ENCODE results near the gene MYLK4. TPM values are rescaled to one million over a fixed set of nuclear protein-coding genes. Genes with fewer than 3 reads are reported as not detected.

The MYLK4 gene
- total RNA-seq, 1 experiment from 2014 or later = 0.34 TPM

GRCh38 chr6:2745246-2745645 is 5.5 kb downstream of the MYLK4 start:
- no peak for DNase-seq (ENCODE audit: low read depth, low spot score)
- in situ Hi-C loops (cut with HindIII; ENCODE audit: low pct_unique_long_range_greater_than_20kb, low sequenced_read_pairs) = no loop called here

- DNase-seq (ENCODE audit: low read depth, low spot score) = no peak
- in situ Hi-C loops (cut with HindIII; ENCODE audit: low pct_unique_long_range_greater_than_20kb, low sequenced_read_pairs) = no loop called here
Measured at GRCh38 chr6:2744778-2745177, 5.9 kb downstream of the MYLK4 start.

GRCh38 chr6:2744209-2744771 is 6.4 kb downstream of the MYLK4 start:
- DNase-seq (ENCODE audit: low read depth, low spot score) = peak; percentile 51
- in situ Hi-C loops (cut with HindIII; ENCODE audit: low pct_unique_long_range_greater_than_20kb, low sequenced_read_pairs) = no loop called here

GRCh38 chr6:2743280-2744208 is 7.2 kb downstream of the MYLK4 start:
- in situ Hi-C loops (cut with HindIII; ENCODE audit: low pct_unique_long_range_greater_than_20kb, low sequenced_read_pairs) = no loop called here
- DNase-seq (ENCODE audit: low read depth, low spot score) = no peak

GRCh38 chr6:2741756-2742155 is 9.0 kb downstream of the MYLK4 start:
- DNase-seq (ENCODE audit: low read depth, low spot score) = no peak
- in situ Hi-C loops (cut with HindIII; ENCODE audit: low pct_unique_long_range_greater_than_20kb, low sequenced_read_pairs) = no loop called here

GRCh38 chr6:2740581-2740980 is 10.1 kb downstream of the MYLK4 start:
- in situ Hi-C loops (cut with HindIII; ENCODE audit: low pct_unique_long_range_greater_than_20kb, low sequenced_read_pairs) = no loop called here
- DNase-seq (ENCODE audit: low read depth, low spot score) = no peak

GRCh38 chr6:2739335-2739734 is 11.4 kb downstream of the MYLK4 start:
- no peak for DNase-seq (ENCODE audit: low read depth, low spot score)
- in situ Hi-C loops (cut with HindIII; ENCODE audit: low pct_unique_long_range_greater_than_20kb, low sequenced_read_pairs) = no loop called here

GRCh38 chr6:2738373-2738979 is 12.2 kb downstream of the MYLK4 start:
- DNase-seq (ENCODE audit: low read depth, low spot score) = peak; percentile 82
- in situ Hi-C loops (cut with HindIII; ENCODE audit: low pct_unique_long_range_greater_than_20kb, low sequenced_read_pairs) = no loop called here

GRCh38 chr6:2737885-2738284 is 12.8 kb downstream of the MYLK4 start:
- in situ Hi-C loops (cut with HindIII; ENCODE audit: low pct_unique_long_range_greater_than_20kb, low sequenced_read_pairs) = no loop called here

GRCh38 chr6:2734488-2735166 is 16.1 kb downstream of the MYLK4 start:
- in situ Hi-C loops (cut with HindIII; ENCODE audit: low pct_unique_long_range_greater_than_20kb, low sequenced_read_pairs) = no loop called here
- no peak for DNase-seq (ENCODE audit: low read depth, low spot score)

More at GRCh38 chr6:2737885-2738284, 12.8 kb downstream of the MYLK4 start:
- no peak for DNase-seq (ENCODE audit: low read depth, low spot score)

GRCh38 chr6:2733736-2734480 is 16.8 kb downstream of the MYLK4 start:
- no peak for DNase-seq (ENCODE audit: low read depth, low spot score)
- in situ Hi-C loops (cut with HindIII; ENCODE audit: low pct_unique_long_range_greater_than_20kb, low sequenced_read_pairs) = no loop called here

- in situ Hi-C loops (cut with HindIII; ENCODE audit: low pct_unique_long_range_greater_than_20kb, low sequenced_read_pairs) = no loop called here
- DNase-seq (ENCODE audit: low read depth, low spot score) = no peak
Measured at GRCh38 chr6:2733324-2733723, 17.4 kb downstream of the MYLK4 start.

- DNase-seq (ENCODE audit: low read depth, low spot score) = no peak
- in situ Hi-C loops (cut with HindIII; ENCODE audit: low pct_unique_long_range_greater_than_20kb, low sequenced_read_pairs) = no loop called here
Measured at GRCh38 chr6:2732503-2733089, 18.1 kb downstream of the MYLK4 start.

- DNase-seq (ENCODE audit: low read depth, low spot score) = no peak
- in situ Hi-C loops (cut with HindIII; ENCODE audit: low pct_unique_long_range_greater_than_20kb, low sequenced_read_pairs) = no loop called here
Measured at GRCh38 chr6:2731281-2731909, 19.3 kb downstream of the MYLK4 start.

- DNase-seq (ENCODE audit: low read depth, low spot score) = peak; percentile 74
- in situ Hi-C loops (cut with HindIII; ENCODE audit: low pct_unique_long_range_greater_than_20kb, low sequenced_read_pairs) = no loop called here
Measured at GRCh38 chr6:2730353-2731107, 20.2 kb downstream of the MYLK4 start.

- in situ Hi-C loops (cut with HindIII; ENCODE audit: low pct_unique_long_range_greater_than_20kb, low sequenced_read_pairs) = no loop called here
Measured at GRCh38 chr6:2729921-2730320, 20.8 kb downstream of the MYLK4 start.

More at GRCh38 chr6:2729921-2730320, 20.8 kb downstream of the MYLK4 start:
- no peak for DNase-seq (ENCODE audit: low read depth, low spot score)
